ENCODE data around the gene WTAP.

WTAP gene

DNA sequence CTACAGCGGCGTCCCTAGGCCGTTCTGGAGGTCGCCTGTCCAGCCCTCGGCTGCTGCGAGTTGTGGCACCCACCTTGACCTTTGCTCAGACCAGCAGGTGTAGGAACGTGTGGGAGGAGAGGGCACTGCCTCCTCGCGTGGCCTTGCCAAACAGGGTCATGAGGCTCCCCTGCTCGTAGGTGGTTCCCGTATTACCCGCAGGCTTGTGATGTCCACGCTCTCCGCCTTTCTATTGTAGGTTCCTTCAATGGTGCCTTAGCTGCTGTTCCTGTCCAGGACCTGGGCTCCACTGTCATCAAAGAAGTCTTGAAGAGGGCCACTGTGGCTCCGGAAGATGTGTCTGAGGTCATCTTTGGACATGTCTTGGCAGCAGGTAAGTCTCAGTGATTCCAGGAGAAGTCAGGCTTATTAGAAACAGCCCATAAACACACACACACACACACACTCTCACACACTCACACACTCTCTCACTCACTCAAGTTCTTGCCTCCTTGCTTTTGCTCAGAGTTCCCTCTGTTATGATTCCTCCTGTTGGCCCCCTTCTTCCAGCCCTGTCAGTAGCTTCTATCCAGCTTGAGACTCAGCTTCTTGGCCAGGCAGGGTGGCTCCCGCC, 35.5 kb downstream of the WTAP start:
- peak in 1 of 2 experiments; percentile 29 for DNase-seq

DNA sequence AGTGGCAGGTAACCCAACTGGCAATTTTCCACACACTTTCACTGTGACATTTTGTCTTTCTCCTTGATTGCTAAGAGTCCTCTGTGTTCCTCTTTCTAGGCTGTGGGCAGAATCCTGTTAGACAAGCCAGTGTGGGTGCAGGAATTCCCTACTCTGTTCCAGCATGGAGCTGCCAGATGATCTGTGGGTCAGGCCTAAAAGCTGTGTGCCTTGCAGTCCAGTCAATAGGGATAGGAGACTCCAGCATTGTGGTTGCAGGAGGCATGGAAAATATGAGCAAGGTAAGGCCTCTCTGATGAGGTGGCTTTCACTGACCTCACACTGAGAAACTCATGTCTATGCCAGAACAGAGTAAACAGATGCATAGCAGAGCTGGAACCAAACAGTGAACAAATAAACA, 39.6 kb downstream of the WTAP start:
- no peak for DNase-seq

DNA sequence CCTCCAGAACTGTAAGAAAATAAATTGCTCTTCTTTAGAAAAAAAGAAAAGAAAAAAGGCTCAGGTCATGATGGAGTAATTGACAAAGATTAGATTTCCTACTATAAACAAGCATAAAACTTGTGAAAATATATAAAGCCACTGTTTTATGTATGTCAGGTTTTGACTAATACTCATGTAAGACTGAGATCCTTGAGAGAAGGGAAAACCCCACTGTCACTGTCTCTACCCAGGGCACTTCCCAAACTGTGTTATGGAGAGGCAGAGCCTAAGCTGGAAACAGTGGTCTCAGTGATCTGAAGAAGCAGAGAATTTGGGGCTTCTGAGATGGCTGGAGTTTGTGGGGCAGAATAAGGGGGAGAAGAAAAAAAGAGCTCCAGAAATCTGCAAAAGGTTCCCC, 42.2 kb downstream of the WTAP start:
- no peak for DNase-seq

DNA sequence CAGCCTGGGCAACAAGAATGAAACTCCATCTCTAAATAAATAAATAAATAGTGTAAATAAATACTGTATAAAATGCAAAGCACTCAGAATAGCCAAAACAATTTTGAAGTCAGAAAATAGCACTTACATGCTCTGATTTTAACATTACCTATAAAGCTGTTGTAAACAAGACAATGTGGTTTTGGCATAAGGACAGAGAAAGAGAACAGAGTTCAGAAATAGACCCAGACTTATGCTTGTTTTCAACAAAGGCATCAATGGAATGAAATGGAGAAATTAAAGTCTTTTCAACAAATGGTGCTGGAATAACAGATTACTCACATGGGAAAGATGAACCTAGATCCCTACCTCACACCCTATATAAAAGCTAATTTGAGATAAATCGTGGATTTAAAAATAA, 44.9 kb downstream of the WTAP start:
- no peak for DNase-seq

- DNase-seq, result no peak
These were observed 50.1 kb downstream of the WTAP start for GRCh38 chr6:159777240-159777904.

GRCh38 chr6:159778131-159778530, 50.8 kb downstream of the WTAP start:
- DNase-seq, result no peak

GRCh38 chr6:159778542-159779103, 51.3 kb downstream of the WTAP start:
- no peak for DNase-seq

DNA sequence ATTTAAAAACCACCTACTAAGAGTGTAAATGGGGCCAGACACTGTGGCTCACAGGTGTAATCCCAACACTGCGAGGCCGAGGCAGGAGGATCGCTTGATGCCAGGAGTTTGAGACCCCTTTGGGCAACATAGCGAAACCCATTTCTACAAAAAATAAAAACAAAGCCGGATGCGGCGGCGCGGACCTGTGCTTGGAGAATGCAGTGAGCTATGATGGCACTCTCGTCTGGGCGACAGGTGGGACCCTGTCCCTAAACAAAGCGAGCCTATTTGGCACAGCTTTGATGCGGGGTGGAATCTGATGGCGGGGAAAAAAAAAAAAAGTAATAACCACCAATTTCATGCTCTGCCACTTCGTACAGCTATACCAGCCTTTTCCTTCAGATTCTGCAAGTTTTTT, 61.0 kb downstream of the WTAP start:
- DNase-seq, result no peak

- DNase-seq, result peak in 1 of 2 experiments; percentile 29
These were observed 61.6 kb downstream of the WTAP start for GRCh38 chr6:159788753-159789376.

- peak; percentile 100 for DNase-seq
These were observed 62.3 kb downstream of the WTAP start, which contains the start of gene TCP1 for GRCh38 chr6:159789377-159790148. Gene TCP1 (minus strand): TSS chr6:159789602. CDS start chr6:159789468, 134 bp downstream.

DNA sequence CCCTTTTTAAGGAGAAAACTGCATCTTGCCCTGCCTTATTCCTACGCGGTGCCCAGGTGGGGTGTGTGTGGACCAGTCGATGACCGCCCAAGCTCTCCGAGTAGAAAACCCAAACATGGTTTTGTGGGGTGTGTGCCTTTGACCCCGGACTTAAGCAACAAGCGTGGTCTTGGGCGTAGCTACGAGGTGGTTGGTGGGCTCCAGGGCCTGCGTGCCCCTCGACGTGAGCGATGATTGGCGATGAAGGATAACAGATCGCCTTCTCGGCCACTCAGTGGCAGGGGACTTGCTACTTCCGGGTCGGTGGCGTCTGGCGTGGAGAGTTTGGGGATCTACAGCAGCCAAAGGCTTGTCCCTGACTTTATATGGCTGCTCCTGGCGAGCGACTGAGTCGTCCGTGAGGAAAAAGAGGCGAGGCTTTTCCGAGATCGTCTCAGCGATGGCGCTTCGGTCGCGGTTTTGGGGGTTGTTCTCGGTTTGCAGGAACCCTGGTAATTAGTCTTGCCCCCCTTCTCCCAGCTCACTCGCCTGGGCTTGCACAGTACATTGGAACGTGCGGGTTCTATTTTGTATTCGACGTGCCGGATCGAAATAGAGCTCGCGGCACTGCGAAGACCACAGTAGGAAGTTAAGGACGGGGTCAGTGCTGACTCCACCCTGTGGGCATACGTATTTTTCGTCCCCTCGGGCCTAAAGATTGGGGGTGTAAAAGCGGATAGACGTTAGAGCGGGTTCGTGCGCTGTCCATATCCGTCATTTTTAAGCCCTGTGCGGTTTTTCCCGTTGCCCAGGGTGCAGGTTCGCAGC, 63.0 kb downstream of the WTAP start, which contains the start of gene MRPL18:
Gene MRPL18, plus strand, starts transcription at position 319 of the 807 bp plus-strand sequence. Its CDS starts 121 bp downstream, at position 440.
- DNase-seq, result peak; percentile 98 to 99

DNA sequence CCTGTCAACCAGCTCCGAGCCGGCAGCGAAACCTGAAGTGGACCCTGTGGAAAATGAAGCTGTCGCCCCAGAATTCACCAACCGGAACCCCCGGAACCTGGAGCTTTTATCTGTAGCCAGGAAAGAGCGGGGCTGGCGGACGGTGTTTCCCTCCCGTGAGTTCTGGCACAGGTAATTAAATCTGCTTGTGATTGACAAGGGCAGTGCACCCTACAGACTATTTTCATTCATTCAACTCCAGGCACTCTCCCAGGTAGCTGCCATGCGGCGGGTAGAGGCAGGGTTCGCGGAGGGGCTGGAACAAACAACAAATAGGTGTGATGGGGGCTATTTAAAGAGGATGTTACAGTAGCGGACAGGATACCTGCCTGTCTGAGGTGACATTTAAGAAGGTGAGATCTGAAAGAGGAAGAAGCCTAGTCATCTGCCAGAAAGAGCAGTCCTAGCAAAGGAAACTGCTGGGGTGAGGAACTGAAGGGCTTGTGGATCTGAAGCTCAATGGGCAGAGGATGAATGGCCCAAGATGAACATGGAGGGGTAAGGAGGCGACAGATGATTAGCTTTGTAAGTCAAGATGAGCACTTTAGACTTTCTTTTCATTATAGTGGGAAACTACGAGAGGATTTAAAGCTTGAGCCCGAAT, 63.8 kb downstream of the WTAP start:
- no peak for DNase-seq

DNA sequence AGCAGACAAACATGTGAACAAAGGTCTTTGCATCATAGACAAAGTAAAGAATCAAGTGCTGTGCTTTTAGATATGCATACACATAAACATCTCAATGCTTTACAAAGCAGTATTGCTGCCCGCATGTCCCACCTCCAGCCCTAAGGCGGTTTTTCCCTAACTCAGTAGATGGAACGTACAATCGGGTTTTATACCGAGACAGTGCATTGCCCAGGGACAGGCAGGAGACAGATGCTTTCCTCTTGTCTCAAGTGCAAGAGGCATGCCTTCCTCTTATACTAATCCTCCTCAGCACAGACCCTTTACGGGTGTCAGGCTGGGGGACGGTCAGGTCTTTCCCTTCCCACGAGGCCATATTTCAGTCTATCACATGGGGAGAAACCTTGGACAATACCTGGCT, 67.7 kb downstream of the WTAP start:
- DNase-seq, result peak; percentile 85 to 92

DNA sequence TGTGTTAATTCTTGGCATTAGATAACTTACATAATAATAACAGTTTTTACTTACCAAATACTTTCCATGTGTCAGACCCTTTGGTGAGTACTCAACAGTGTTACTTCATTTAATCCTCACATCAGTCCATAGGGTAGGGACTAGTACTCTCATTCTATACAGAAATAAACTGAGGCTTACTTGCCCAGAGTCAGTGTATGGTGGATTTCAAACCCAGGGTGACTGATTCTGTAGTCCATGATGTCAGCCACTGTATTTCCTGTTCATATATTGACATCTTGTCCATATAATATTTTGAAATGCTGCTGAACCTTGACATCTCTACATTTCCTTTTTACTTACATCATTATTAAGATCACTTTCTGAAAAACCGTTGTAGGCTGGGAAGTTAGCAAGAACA, 70.2 kb downstream of the WTAP start:
- no peak for DNase-seq

DNA sequence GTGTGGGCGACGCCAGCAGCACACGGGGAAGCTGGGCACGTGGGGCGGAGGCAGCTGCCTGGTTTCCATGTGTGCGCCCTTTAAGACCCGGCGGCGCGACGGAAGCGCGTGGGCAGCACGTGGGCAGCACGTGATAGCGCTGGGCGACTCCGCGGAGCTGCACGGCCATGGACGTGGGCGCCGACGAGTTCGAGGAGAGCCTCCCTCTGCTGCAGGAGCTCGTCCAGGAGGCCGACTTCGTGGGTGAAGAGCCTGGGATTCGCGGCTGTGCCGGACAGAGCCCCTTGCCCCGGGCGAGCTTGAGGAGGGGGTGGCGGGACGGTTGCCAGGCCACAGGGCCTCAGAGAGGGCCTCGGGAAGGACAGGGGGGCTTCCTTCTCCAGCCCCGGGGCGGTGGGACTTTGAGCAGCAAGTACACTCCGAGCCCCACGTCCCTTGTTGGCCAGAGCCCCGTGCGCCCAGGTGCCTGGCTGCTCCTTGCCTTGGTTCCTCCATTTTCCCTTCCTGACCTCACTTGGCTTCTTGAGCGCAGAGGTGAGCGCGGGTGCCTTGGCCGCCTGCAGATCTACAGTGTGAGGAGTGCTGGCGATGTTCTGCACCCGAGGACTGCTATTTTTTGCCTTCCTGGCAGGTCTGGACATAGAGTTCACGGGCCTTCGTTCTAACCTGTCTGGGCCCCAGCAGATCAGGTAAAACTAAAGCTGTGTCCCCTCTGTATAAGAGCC, 73.0 kb downstream of the WTAP start, which contains the start of gene PNLDC1:
Gene PNLDC1, plus strand, starts transcription at position 136 of the 725 bp plus-strand sequence. Its CDS starts 32 bp downstream, at position 168.
- no peak for DNase-seq

GRCh38 chr6:159801935-159802334, 74.6 kb downstream of the WTAP start:
- no peak for DNase-seq

DNA sequence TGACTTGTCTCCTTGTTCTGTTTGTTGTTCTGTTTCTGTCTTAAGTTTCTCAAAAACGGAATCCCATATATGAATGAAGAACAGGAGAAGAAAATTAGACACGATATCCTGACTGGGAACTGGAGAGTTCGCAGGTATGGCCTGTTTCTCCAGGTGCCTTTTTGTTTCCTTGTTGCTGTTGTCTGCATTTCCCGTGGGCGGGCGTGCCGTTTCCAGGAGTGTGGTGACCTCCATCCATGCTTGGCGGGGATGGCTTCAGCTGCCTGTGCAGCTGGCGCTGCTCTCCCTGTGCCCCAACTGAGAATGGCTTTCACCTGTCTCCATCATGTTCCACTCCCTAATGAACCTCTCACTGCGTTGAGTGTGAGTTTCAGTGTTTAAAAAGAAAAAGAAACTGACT, 77.2 kb downstream of the WTAP start:
- no peak for DNase-seq

DNA sequence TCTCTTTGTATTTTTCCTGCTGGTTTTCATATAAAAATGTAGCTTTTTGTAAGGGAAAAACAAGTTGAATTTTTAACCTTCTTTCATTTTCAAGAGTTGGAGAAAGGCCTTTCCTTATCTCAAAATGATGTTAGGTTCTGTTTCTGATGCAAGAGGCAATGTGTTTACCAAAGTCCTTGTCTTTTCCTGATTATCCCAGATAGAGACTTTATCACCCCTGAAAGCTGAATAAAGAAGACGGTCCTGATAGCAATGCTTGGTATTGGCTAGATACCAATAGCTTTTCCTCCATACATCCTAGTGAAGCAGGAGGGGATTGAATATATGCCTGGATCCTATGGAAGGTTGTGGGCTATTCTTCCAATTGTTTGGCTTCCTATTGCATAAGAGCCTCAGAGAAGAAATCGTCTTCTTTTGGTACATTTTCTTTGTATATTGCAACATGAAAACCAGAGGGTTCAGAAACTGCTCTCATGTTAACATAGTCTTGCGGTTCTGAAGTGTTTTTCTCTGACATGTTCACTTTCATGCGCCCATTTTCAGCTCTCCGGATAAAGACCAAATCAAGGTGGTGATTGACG, 78.2 kb downstream of the WTAP start:
- no peak for DNase-seq

Measured in NCI-H524 (cell line).